SK-N-SH (cell line): ENCODE measurements around the gene SEMA3G. TPM values are rescaled to one million over a fixed set of nuclear protein-coding genes. Genes with fewer than 3 reads are reported as not detected.

ENCODE experiments used
- CTCF ChIA-PET: fragments of 300-600, 350-600 bp; formaldehyde crosslinking; extraction: SDS; loops from one replicate; lab custom pipeline; 2021; lab: Yijun Ruan, JAX
- POLR2A ChIA-PET: fragments of 350-600 bp; sonication (Branson Sonifier 250); formaldehyde crosslinking; extraction: SDS; loops from one replicate; lab custom pipeline; 2020; ENCODE audit warnings: antibody characterized with exemption, inconsistent platforms; lab: Yijun Ruan, JAX
- DNase-seq: peaks from one replicate; pipeline ENCODE4 v3.0.0; 2012
- H2AFZ ChIP-seq: fragments of 200-600 bp; sonication (generic); 2 replicates; pipeline ENCODE4 v1.8.1; 2016; ENCODE audit warnings: antibody characterized with exemption, mild to moderate bottlenecking, low read depth
- H3F3A ChIP-seq: fragments of 200-600 bp; sonication (generic); replicated peaks from 2 replicates; pipeline ENCODE3; 2016; ENCODE audit warnings: antibody characterized with exemption, mild to moderate bottlenecking; ENCODE audit not compliant: insufficient read depth
- H3K27ac ChIP-seq, 2 experiments: fragments of 200-500 bp in 1 of 2; fragments of 200-600 bp in 1 of 2; sonication (Bioruptor generic) in 1 of 2; sonication (generic), shearing (Covaris generic) in 1 of 2; 2 replicates each; pipeline versions ENCODE4 v1.5.1 to v1.6.1; 2014 to 2016; ENCODE audit warnings: low read depth in 2 of 2, inconsistent platforms in 1 of 2, low read length in 1 of 2, mild to moderate bottlenecking in 1 of 2, mixed read lengths in 1 of 2
- H3K27me3 ChIP-seq: fragments of 200-600 bp; sonication (generic), shearing (Covaris generic); 2 replicates; pipeline ENCODE4 v1.6.1; 2016; ENCODE audit warnings: mixed run types; ENCODE audit not compliant: insufficient read depth
- H3K36me3 ChIP-seq, 2 experiments: fragments of 200-500 bp in 1 of 2; fragments of 200-600 bp in 1 of 2; sonication (Bioruptor generic) in 1 of 2; sonication (generic) in 1 of 2; replicated peaks in 1 of 2; 2 replicates each; pipeline versions ENCODE3 to v1.5.1; 2014 to 2016; ENCODE audit warnings: low read length in 1 of 2, mild to moderate bottlenecking in 1 of 2; ENCODE audit not compliant: insufficient read depth in 2 of 2, control insufficient read depth in 1 of 2
- H3K4me1 ChIP-seq, 2 experiments: fragments of 200-500 bp in 1 of 2; fragments of 200-600 bp in 1 of 2; sonication (Bioruptor generic) in 1 of 2; sonication (generic), shearing (Covaris generic) in 1 of 2; 2 replicates each; pipeline versions ENCODE4 v1.5.1 to v1.6.1; 2014 to 2016; ENCODE audit warnings: low read depth in 1 of 2, low read length in 1 of 2, mixed run types in 1 of 2; ENCODE audit not compliant: insufficient read depth in 2 of 2, control insufficient read depth in 1 of 2
- H3K4me2 ChIP-seq: fragments of 200-600 bp; sonication (generic), shearing (Covaris generic); 2 replicates; pipeline ENCODE4 v1.6.1; 2017; ENCODE audit warnings: mixed run types
- H3K4me3 ChIP-seq, 2 experiments: fragments of 200-500 bp in 1 of 2; fragments of 200-600 bp in 1 of 2; sonication (Bioruptor generic) in 1 of 2; sonication (generic), shearing (Covaris generic) in 1 of 2; 2 replicates each; pipeline versions ENCODE4 v1.5.1 to v1.8.1; 2014 to 2016; ENCODE audit warnings: low read depth in 2 of 2, inconsistent platforms in 1 of 2, low read length in 1 of 2, mild to moderate bottlenecking in 1 of 2, mixed read lengths in 1 of 2, moderate library complexity in 1 of 2
- H3K79me2 ChIP-seq: fragments of 200-600 bp; sonication (generic); 2 replicates; pipeline ENCODE4 v1.8.1; 2017; ENCODE audit warnings: mild to moderate bottlenecking; ENCODE audit not compliant: insufficient read depth
- H3K9ac ChIP-seq: fragments of 200-600 bp; sonication (generic); 2 replicates; pipeline ENCODE4 v1.6.1; 2017; ENCODE audit warnings: mixed run types
- H3K9me2 ChIP-seq: fragments of 200-600 bp; sonication (generic); 2 replicates; pipeline ENCODE4 v1.6.1; 2017; ENCODE audit warnings: mixed run types
- H3K9me3 ChIP-seq: fragments of 200-600 bp; sonication (generic); 2 replicates; pipeline ENCODE4 v1.6.1; 2017; ENCODE audit warnings: mixed run types, mild to moderate bottlenecking, moderate library complexity
- H4K20me1 ChIP-seq: fragments of 200-600 bp; sonication (generic); 2 replicates; pipeline ENCODE4 v1.6.1; 2017; ENCODE audit warnings: mild to moderate bottlenecking, mixed run types; ENCODE audit not compliant: insufficient read depth
- FOXJ3 ChIP-seq: sonication (generic); formaldehyde crosslinking; IDR thresholded peaks from 2 replicates; pipeline ENCODE4 v1.5.1; 2020; ENCODE audit warnings: mild to moderate bottlenecking, missing genetic modification reagents
- GABPA ChIP-seq: IDR thresholded peaks from 2 replicates; pipeline ENCODE4 v1.4.0; 2012; ENCODE audit warnings: low read depth, mild to moderate bottlenecking
- MEF2A ChIP-seq: IDR thresholded peaks from 2 replicates; pipeline ENCODE4 v1.4.0; 2012; ENCODE audit warnings: low read depth, borderline replicate concordance
- NFIC ChIP-seq: IDR thresholded peaks from 2 replicates; pipeline ENCODE4 v1.4.0; 2012; ENCODE audit warnings: borderline replicate concordance
- NRF1 ChIP-seq: IDR thresholded peaks from 2 replicates; pipeline ENCODE4 v1.6.1; 2012; ENCODE audit warnings: low read depth, mild to moderate bottlenecking, low read length
- RAD21 ChIP-seq: IDR thresholded peaks from 2 replicates; pipeline ENCODE4 v1.6.1; 2012; ENCODE audit warnings: mild to moderate bottlenecking, low read length
- RFX5 ChIP-seq: IDR thresholded peaks from 2 replicates; pipeline ENCODE4 v1.6.1; 2012; ENCODE audit warnings: mild to moderate bottlenecking, improper control_type of control experiment, low read length
- WGBS: methylation state at CpG from one replicate; pipeline ENCODE4 v1.1.6; 2017; ENCODE audit warnings: low lambda C conversion rate; 5-methylcytosine and 5-hydroxymethylcytosine counted together
- polyA plus RNA-seq, 3 experiments: library from polyadenylated mRNA; depleted of rRNA; stranded (reverse); fragments of >200 nt; gene quantifications; 2 replicates each; pipeline ENCODE4 v1.2.3, GENCODE V29; 2012
- TF ChIP-seq, protein P1 (sequence below): fragments of 200-600 bp; sonication (generic); IDR thresholded peaks from 2 replicates; pipeline ENCODE4 v1.6.1; 2017; ENCODE audit warnings: antibody characterized with exemption, mild to moderate bottlenecking, moderate library complexity
- TF ChIP-seq, protein P2 (sequence below): IDR thresholded peaks from 2 replicates; pipeline ENCODE4 v1.4.0; 2012; ENCODE audit warnings: low read depth, borderline replicate concordance
- TF ChIP-seq, protein P3 (sequence below): IDR thresholded peaks from 2 replicates; pipeline ENCODE4 v1.4.0; 2012; ENCODE audit warnings: low read depth

Gene SEMA3G
- 0.10 and 0.13 TPM in 2 replicates for polyA plus RNA-seq (2012; rRNA removed)
- polyA plus RNA-seq (2012; cell fraction: cytosol; rRNA removed), result 0.05 and 0.09 TPM in 2 replicates
- polyA plus RNA-seq (2012; cell fraction: nucleus; rRNA removed), result 0.07 and 0.12 TPM in 2 replicates

DNA sequence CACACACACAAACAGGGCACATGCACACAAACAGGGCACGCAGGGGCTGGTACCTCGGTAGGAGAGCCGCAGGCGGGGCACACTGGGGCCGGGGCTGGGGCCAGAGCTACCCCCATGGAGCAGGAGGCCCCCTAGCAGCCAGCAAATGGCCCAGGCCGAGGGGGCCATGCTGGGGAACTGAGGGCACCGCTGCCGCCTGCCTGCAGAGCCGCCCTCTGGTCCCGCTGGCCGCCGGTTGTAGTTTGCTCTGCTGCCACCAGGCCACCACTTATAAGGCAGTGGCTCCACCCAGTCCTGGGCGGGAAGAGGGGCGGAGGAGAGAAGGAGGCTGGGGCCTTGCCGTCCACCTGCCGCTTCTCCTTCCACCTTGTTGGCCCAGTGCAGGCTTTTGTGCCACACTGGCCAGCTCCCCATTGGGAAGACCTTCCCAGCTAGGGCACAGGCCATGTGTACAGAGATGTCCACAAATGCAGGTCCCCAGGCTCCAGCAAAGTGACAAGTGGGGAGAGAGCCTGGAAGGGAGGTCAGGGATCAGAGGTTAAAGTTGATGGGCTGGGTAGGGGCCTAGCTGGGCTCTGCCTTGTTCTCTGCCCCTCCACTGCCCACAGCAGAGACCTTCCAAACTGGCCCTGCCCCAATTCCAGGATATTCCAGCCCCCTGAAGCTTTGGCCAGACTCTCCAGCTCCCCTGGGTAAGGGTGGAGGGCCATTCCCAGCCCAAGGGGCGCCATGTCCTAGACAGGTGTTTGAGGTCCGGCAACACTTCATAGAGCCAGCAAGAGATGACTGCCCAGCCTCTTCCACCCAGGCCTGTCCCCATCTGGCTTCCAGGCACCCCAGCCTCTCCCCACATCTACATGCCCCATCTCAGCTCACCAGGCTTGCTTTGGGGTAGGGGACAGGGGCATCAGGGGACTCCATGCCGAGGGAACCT, at the start of gene SEMA3G:
Gene SEMA3G (minus strand): TSS at position 244 of the 934 bp plus-strand sequence. CDS start 76 bp downstream, at position 168.
- Histone ChIP-seq H3K9ac (no peak within 1 kb of the TSS), H3K9me3 (no peaks in the 10 kb centered on the region), H3K4me1 (peaks cover 0 to 5% of the 10 kb centered on the region in 2 experiments; a peak in 1 of 4 replicates), H3K9me2 (no peaks in the 10 kb centered on the region), H3K79me2 (no peaks in the 10 kb centered on the region), H3K4me3 (no peak within 1 kb of the TSS), H3K27ac (no peak within 1 kb of the TSS), H3K4me2 (no peak within 1 kb of the TSS), H2AFZ (no peak within 1 kb of the TSS), H3K27me3 (no peaks in the 10 kb centered on the region)
- WGBS, result 48% methylated on average over 8 of the region's 19 CpGs
- ChIA-PET POLR2A (no interaction called here), CTCF (interaction anchor here (1.3 to 16.5 kb wide), 11 partner anchors 13 to 444 kb away, joined by 3 to 578 read pairs (median 11); no protein-coding TSS in a partner anchor)
- peak; percentile 84 for DNase-seq
- TF ChIP-seq GABPA (no peak), RAD21 (no peak), NFIC (no peak), RFX5 (no peak), MEF2A (no peak)
- TF ChIP-seq, protein P1, sequence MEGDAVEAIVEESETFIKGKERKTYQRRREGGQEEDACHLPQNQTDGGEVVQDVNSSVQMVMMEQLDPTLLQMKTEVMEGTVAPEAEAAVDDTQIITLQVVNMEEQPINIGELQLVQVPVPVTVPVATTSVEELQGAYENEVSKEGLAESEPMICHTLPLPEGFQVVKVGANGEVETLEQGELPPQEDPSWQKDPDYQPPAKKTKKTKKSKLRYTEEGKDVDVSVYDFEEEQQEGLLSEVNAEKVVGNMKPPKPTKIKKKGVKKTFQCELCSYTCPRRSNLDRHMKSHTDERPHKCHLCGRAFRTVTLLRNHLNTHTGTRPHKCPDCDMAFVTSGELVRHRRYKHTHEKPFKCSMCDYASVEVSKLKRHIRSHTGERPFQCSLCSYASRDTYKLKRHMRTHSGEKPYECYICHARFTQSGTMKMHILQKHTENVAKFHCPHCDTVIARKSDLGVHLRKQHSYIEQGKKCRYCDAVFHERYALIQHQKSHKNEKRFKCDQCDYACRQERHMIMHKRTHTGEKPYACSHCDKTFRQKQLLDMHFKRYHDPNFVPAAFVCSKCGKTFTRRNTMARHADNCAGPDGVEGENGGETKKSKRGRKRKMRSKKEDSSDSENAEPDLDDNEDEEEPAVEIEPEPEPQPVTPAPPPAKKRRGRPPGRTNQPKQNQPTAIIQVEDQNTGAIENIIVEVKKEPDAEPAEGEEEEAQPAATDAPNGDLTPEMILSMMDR, result peak; percentile 40; the same call in 1 of the 2 replicates
- TF ChIP-seq, protein P2, sequence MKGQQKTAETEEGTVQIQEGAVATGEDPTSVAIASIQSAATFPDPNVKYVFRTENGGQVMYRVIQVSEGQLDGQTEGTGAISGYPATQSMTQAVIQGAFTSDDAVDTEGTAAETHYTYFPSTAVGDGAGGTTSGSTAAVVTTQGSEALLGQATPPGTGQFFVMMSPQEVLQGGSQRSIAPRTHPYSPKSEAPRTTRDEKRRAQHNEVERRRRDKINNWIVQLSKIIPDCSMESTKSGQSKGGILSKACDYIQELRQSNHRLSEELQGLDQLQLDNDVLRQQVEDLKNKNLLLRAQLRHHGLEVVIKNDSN, result no peak
- TF ChIP-seq, protein P3, sequence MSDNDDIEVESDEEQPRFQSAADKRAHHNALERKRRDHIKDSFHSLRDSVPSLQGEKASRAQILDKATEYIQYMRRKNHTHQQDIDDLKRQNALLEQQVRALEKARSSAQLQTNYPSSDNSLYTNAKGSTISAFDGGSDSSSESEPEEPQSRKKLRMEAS, result no peak
- TF ChIP-seq, all 33 proteins: peak for 1
- Histone ChIP-seq H3F3A (no peaks in the 10 kb centered on the region), H4K20me1 (no peaks in the 10 kb centered on the region), H3K36me3 (no peaks in the 10 kb centered on the region)

DNA sequence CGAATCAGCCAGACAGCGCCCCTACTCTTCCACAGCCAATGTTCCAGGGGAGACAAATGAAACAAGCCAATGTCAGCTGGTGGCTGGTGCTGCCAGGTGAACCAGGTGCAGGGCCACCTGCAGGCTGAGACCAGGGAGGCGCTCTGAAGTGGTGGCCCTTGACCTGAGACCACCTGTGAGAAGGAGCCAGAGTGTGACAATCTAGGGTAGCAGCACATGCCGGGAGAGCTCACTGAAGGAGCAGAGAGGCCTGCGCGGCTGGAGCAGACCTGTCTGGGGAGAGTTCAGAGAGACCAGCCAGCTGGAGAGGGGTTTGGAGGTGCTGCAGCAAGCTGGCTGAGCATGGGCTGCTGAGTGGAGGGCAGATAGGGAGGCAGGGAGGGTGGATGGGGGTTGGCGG, 49.5 kb upstream of the SEMA3G start:
- Histone ChIP-seq H3K36me3 (peaks cover 4 to 33% of the 10 kb centered on the region in 2 experiments), H3K9me3 (no peaks in the 10 kb centered on the region), H3K79me2 (no peaks in the 10 kb centered on the region), H3K9me2 (no peaks in the 10 kb centered on the region), H3K9ac (no peak overlapping the region), H3K4me3 (no peak overlapping the region), H3F3A (no peaks in the 10 kb centered on the region), H3K4me1 (peaks cover 3 to 12% of the 10 kb centered on the region in 2 experiments; a peak in 2 of 4 replicates), H3K27me3 (no peaks in the 10 kb centered on the region), H3K27ac (no peak overlapping the region), H2AFZ (no peak overlapping the region), H3K4me2 (no peak overlapping the region), H4K20me1 (no peaks in the 10 kb centered on the region)
- TF ChIP-seq NRF1, result no peak
- TF ChIP-seq FOXJ3 (CRISPR knock-in tag), result no peak
- no peak for DNase-seq
- WGBS, result 97% methylated on average over 7 of the region's 7 CpGs
- ChIA-PET CTCF (interaction anchor here (2.1 kb wide), 1 partner anchor 12 kb away, joined by 8 read pairs; no protein-coding TSS in a partner anchor), POLR2A (no interaction called here)
